HL-60 (cell line): ENCODE results near the gene CSAD.

Experiments used
- DNase-seq, 2 experiments: peaks; one replicate each; pipeline ENCODE4 v3.0.0-alpha.2; 2010 to 2020; ENCODE audit warnings: low read depth in 1 of 2, low spot score in 1 of 2
- H3K27ac ChIP-seq: fragments of 250-450 bp; sonication (Bioruptor Pico); replicated peaks from 2 replicates; pipeline ENCODE4 v1.5.1; 2020; ENCODE audit warnings: mild to moderate bottlenecking, moderate library complexity
- H3K27me3 ChIP-seq: fragments of 250-450 bp; sonication (Bioruptor Pico); 2 replicates; pipeline ENCODE4 v1.5.1; 2021; ENCODE audit warnings: mild to moderate bottlenecking, moderate library complexity; ENCODE audit not compliant: insufficient read depth, poor library complexity, severe bottlenecking
- H3K4me3 ChIP-seq: replicated peaks from 2 replicates; pipeline ENCODE4 v1.5.1; 2011; ENCODE audit warnings: mild to moderate bottlenecking, control low read depth, low read length; ENCODE audit not compliant: insufficient read depth
- GABPA ChIP-seq: IDR thresholded peaks from 2 replicates; pipeline ENCODE4 v1.6.1; 2012; ENCODE audit warnings: low read depth
- POLR2AphosphoS5 ChIP-seq: IDR thresholded peaks from 2 replicates; pipeline ENCODE4 v1.6.1; 2012; ENCODE audit warnings: low read depth
- SPI1 ChIP-seq: IDR thresholded peaks from 2 replicates; pipeline ENCODE4 v1.6.1; 2012; ENCODE audit warnings: low read depth, mild to moderate bottlenecking, borderline replicate concordance
- TF ChIP-seq, protein P1 (sequence below): IDR thresholded peaks from 2 replicates; pipeline ENCODE4 v1.6.1; 2012; ENCODE audit warnings: low read depth; ENCODE audit not compliant: insufficient replicate concordance
- TF ChIP-seq, protein P2 (sequence below): IDR thresholded peaks from one replicate; pipeline ENCODE4 v1.5.1; 2011; ENCODE audit warnings: low read length, control low read depth, inconsistent platforms; ENCODE audit not compliant: insufficient read depth

Gene CSAD

DNA sequence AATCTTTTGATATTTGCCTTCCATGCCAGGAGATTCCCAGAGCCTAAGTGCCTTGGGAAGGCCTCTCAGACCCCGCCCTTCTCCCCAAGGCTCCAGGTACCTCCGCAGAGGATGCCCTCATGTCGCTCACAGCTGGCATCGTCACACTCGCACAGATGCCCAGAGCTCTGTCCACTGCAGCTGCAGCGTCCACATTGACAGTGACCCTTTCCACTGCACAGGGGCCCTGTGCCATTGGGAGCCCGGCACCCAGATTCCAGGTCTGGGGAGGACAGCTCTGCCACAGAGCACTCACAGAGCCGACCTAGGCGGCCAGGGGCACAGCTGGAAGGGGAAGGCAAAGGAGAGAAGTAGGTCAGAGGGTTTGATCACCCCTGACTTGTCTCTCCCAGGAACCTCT is 12.3 kb upstream of the CSAD start:
- TF ChIP-seq SPI1 (no peak), GABPA (no peak), POLR2AphosphoS5 (no peak)
- TF ChIP-seq, protein P1, sequence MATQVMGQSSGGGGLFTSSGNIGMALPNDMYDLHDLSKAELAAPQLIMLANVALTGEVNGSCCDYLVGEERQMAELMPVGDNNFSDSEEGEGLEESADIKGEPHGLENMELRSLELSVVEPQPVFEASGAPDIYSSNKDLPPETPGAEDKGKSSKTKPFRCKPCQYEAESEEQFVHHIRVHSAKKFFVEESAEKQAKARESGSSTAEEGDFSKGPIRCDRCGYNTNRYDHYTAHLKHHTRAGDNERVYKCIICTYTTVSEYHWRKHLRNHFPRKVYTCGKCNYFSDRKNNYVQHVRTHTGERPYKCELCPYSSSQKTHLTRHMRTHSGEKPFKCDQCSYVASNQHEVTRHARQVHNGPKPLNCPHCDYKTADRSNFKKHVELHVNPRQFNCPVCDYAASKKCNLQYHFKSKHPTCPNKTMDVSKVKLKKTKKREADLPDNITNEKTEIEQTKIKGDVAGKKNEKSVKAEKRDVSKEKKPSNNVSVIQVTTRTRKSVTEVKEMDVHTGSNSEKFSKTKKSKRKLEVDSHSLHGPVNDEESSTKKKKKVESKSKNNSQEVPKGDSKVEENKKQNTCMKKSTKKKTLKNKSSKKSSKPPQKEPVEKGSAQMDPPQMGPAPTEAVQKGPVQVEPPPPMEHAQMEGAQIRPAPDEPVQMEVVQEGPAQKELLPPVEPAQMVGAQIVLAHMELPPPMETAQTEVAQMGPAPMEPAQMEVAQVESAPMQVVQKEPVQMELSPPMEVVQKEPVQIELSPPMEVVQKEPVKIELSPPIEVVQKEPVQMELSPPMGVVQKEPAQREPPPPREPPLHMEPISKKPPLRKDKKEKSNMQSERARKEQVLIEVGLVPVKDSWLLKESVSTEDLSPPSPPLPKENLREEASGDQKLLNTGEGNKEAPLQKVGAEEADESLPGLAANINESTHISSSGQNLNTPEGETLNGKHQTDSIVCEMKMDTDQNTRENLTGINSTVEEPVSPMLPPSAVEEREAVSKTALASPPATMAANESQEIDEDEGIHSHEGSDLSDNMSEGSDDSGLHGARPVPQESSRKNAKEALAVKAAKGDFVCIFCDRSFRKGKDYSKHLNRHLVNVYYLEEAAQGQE = no peak
- DNase-seq = no peak
- H3K27me3 ChIP-seq = no peaks in the 10 kb centered on the region
- no peak overlapping the region for H3K4me3 ChIP-seq
- H3K27ac ChIP-seq = no peak overlapping the region

DNA sequence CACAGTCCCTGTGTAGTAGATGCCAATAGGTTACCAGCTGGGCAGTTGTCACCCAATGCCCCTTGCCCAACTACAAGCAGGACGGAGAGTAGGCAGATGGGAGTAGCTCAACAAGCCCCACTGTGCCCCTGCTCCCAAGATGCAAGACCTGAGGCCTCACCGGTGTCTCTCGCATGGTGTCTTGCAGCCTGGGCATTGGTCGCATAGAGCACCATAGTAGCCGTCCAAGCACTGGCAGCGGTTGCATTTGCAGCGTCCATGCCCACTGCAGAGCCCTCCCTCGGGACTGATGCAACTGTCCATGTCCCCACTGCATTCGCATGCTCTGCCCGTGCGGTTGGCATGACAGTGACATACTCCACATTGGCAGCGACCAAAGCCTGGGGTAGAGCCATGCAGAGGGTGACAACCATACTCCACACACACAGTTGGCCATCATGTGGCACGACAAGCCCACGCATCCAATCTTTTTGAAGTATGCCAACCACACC is 11.9 kb upstream of the CSAD start:
- TF ChIP-seq GABPA (no peak), POLR2AphosphoS5 (peak; percentile 71)
- TF ChIP-seq, protein P1 = no peak
- no peak for DNase-seq
- Histone ChIP-seq H3K27ac (no peak overlapping the region), H3K27me3 (no peaks in the 10 kb centered on the region), H3K4me3 (no peak overlapping the region)

DNA sequence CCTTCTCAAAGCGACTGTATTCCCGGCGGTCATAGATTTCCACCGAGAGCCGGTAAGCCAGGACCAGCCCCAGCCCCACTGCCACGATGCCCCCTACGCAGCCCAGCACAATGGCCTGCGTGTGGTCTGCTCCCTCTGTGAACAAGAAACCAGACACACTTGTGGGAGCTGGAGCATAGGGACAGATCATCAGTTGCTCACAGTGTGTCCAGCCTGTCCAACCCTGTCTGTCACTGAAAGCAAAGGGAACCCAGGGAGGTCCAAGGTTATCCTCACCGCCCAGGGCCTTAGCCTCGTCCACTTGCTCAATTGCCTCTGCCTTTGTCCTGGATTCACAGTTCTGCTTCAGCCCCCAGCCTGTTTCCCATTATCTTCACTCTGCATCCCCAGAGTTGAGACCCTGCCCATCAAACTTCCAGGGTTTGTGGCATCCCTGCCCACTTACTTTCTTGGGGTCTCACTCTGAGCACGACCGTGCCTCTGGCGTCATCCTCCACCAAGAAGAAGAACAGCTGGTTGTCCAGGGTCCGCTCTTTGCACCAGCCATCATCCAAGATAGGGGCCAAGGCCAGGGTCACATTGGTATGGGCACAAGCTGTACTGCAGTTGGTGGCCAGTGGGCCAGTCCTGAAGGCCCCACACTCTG is 11.3 kb upstream of the CSAD start:
- Histone ChIP-seq H3K4me3 (no peak overlapping the region), H3K27ac (no peak overlapping the region), H3K27me3 (no peaks in the 10 kb centered on the region)
- TF ChIP-seq, protein P2, sequence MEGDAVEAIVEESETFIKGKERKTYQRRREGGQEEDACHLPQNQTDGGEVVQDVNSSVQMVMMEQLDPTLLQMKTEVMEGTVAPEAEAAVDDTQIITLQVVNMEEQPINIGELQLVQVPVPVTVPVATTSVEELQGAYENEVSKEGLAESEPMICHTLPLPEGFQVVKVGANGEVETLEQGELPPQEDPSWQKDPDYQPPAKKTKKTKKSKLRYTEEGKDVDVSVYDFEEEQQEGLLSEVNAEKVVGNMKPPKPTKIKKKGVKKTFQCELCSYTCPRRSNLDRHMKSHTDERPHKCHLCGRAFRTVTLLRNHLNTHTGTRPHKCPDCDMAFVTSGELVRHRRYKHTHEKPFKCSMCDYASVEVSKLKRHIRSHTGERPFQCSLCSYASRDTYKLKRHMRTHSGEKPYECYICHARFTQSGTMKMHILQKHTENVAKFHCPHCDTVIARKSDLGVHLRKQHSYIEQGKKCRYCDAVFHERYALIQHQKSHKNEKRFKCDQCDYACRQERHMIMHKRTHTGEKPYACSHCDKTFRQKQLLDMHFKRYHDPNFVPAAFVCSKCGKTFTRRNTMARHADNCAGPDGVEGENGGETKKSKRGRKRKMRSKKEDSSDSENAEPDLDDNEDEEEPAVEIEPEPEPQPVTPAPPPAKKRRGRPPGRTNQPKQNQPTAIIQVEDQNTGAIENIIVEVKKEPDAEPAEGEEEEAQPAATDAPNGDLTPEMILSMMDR = no peak
- TF ChIP-seq POLR2AphosphoS5 (no peak; the same call in 1 of the 2 replicates), GABPA (no peak), SPI1 (no peak)
- TF ChIP-seq, protein P1 = no peak
- no peak for DNase-seq

DNA sequence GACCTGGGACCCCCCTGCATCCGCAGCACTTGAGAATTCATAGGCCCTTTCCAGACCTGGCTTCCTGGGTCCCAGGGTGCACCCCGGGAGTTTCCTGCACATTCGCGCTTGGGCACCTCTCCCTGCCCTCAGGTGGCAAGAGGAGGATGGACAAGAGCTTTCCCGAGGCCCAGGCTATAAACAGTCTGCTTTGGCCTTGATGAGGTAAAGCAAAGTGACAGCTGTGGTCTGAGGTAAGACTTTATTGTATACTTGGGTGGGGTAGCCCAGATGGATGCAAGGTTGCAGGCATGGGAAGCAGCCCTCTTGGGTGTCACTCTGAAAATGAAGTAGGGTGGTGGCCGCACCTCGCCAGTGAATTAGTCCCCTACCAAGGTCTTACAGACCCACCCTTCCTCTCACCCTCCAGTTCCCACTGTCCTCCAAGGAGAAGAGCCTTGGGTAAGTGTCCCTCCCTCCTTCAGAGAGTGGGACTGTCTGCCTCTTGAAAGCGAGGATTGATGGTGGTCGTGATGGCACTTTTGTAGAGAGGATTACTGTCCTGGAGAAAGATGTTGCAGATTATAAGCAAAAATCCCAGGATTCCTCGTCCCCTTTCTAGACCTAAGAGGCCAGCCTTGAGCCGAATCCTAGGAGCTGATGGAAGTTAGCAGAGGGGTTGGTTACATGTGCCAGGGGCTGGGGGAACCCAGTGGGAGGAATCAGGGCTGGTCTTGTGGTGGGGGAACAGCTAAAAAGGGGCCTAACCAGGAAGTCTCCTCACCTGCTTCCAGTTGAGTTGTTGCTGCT is 10.6 kb upstream of the CSAD start:
- DNase-seq = no peak
- H3K27ac ChIP-seq = no peak overlapping the region
- no peaks in the 10 kb centered on the region for H3K27me3 ChIP-seq
- no peak; the same call in 1 of the 2 replicates for TF ChIP-seq POLR2AphosphoS5
- H3K4me3 ChIP-seq = no peak overlapping the region
